GM23338 (cell line): ENCODE data around the gene ANGPT4. TPM values are rescaled to one million over a fixed set of nuclear protein-coding genes. Genes with fewer than 3 reads are reported as not detected.
A peak's percentile ranks its signal among the peaks of the same experiment; 100 is the strongest.

Experiments
- ATAC-seq: fragments of 200-7000 bp; cut with Tn5 transposase; 3 replicates; pipeline ENCODE4 v1.9.1; 2020
- DNase-seq: peaks from one replicate; pipeline ENCODE4 v3.0.0-alpha.2; 2015; ENCODE audit warnings: low spot score
- H2AFZ ChIP-seq: fragments of 200-600 bp; sonication (generic); 2 replicates; pipeline ENCODE4 v1.8.0; 2016; ENCODE audit warnings: antibody characterized with exemption, mild to moderate bottlenecking, moderate library complexity
- H3F3A ChIP-seq: fragments of 200-600 bp; sonication (generic); replicated peaks from 2 replicates; pipeline ENCODE4 v1.8.0; 2017; ENCODE audit warnings: antibody characterized with exemption, mixed run types, low read depth
- H3K27ac ChIP-seq: fragments of 200-600 bp; sonication (generic); 2 replicates; pipeline ENCODE4 v1.6.1; 2016; ENCODE audit warnings: low read depth
- H3K27me3 ChIP-seq: fragments of 200-600 bp; sonication (generic); 2 replicates; pipeline ENCODE4 v1.8.0; 2016; ENCODE audit warnings: mild to moderate bottlenecking, mixed run types, moderate library complexity; ENCODE audit not compliant: insufficient read depth
- H3K36me3 ChIP-seq: fragments of 200-600 bp; sonication (generic); 2 replicates; pipeline ENCODE4 v1.8.0; 2016; ENCODE audit warnings: mild to moderate bottlenecking; ENCODE audit not compliant: insufficient read depth
- H3K4me1 ChIP-seq: fragments of 200-600 bp; sonication (generic); 2 replicates; pipeline ENCODE4 v1.8.0; 2016; ENCODE audit warnings: mild to moderate bottlenecking, moderate library complexity; ENCODE audit not compliant: insufficient read depth
- H3K4me2 ChIP-seq: fragments of 200-600 bp; sonication (generic); 2 replicates; pipeline ENCODE4 v1.7.1; 2017; ENCODE audit warnings: mixed run types
- H3K4me3 ChIP-seq: fragments of 200-600 bp; sonication (generic); 2 replicates; pipeline ENCODE4 v1.6.1; 2016; ENCODE audit warnings: mixed run types
- H3K79me2 ChIP-seq: fragments of 200-600 bp; sonication (generic); replicated peaks from 2 replicates; pipeline ENCODE4 v1.8.0; 2017; ENCODE audit warnings: mild to moderate bottlenecking; ENCODE audit not compliant: insufficient read depth
- H3K9me2 ChIP-seq: fragments of 200-600 bp; sonication (generic); 2 replicates; pipeline ENCODE4 v1.8.0; 2017; ENCODE audit not compliant: insufficient read depth
- H4K20me1 ChIP-seq: fragments of 200-600 bp; sonication (generic); replicated peaks from 2 replicates; pipeline ENCODE4 v1.8.0; 2017; ENCODE audit warnings: mild to moderate bottlenecking; ENCODE audit not compliant: insufficient read depth
- H3K27ac Mint-ChIP-seq: 2 replicates; pipeline ENCODE4 v1.8.0; 2020; ENCODE audit warnings: inconsistent platforms, mild to moderate bottlenecking, moderate library complexity, mixed read lengths
- H3K27me3 Mint-ChIP-seq: 3 replicates; pipeline ENCODE4 v1.8.0; 2022; ENCODE audit warnings: low read depth, mild to moderate bottlenecking, moderate library complexity, mixed read lengths, inconsistent platforms; ENCODE audit not compliant: insufficient read depth, poor library complexity
- H3K36me3 Mint-ChIP-seq: 3 replicates; pipeline ENCODE4 v1.8.0; 2021; ENCODE audit warnings: low read depth, mild to moderate bottlenecking, inconsistent platforms, moderate library complexity, mixed read lengths
- H3K4me1 Mint-ChIP-seq: 3 replicates; pipeline ENCODE4 v1.8.0; 2020; ENCODE audit warnings: mild to moderate bottlenecking, inconsistent platforms, mixed read lengths
- H3K4me3 Mint-ChIP-seq: 3 replicates; pipeline ENCODE4 v1.8.0; 2021; ENCODE audit warnings: moderate library complexity, mild to moderate bottlenecking, inconsistent platforms, mixed read lengths
- H3K9me3 Mint-ChIP-seq: 3 replicates; pipeline ENCODE4 v1.8.0; 2020; ENCODE audit warnings: moderate library complexity, mild to moderate bottlenecking, inconsistent platforms, mixed read lengths
- CREB1 ChIP-seq: fragments of 250-450 bp; sonication (Bioruptor Pico); IDR thresholded peaks from 2 replicates; pipeline ENCODE4 v1.5.0; 2020; ENCODE audit warnings: low read depth, mild to moderate bottlenecking, moderate library complexity
- JUNB ChIP-seq: IDR thresholded peaks from one replicate; pipeline ENCODE4 v1.6.1; 2016; ENCODE audit warnings: antibody characterized with exemption; ENCODE audit not compliant: unreplicated experiment
- NANOG ChIP-seq: IDR thresholded peaks from 2 replicates; pipeline ENCODE4 v1.6.1; 2016; ENCODE audit warnings: antibody characterized with exemption, borderline replicate concordance
- POLR2AphosphoS5 ChIP-seq: IDR thresholded peaks from 2 replicates; pipeline ENCODE4 v1.6.1; 2016; ENCODE audit warnings: antibody characterized with exemption, low read depth
- STAT1 ChIP-seq: IDR thresholded peaks from one replicate; pipeline ENCODE4 v1.6.1; 2016; ENCODE audit warnings: antibody characterized with exemption; ENCODE audit not compliant: unreplicated experiment
- ZNF114 ChIP-seq: fragments of 250-450 bp; sonication (Bioruptor Pico); IDR thresholded peaks from 2 replicates; pipeline ENCODE4 v1.5.0; 2020; ENCODE audit warnings: mild to moderate bottlenecking, moderate library complexity
- polyA plus RNA-seq: library from polyadenylated mRNA; unstranded; fragments of >200 nt; fragmentation: Nextera tagmentation; extraction: Ambion mirVana; gene quantifications from 2 replicates; pipeline ENCODE4 v1.2.1, GENCODE V29; 2016
- total RNA-seq: library from RNA; depleted of rRNA; stranded (reverse); fragments of >200 nt; shearing (Covaris generic); gene quantifications from 2 replicates; pipeline ENCODE4 v1.2.3, GENCODE V29; 2014
- TF ChIP-seq, protein P1 (sequence below), 2 experiments: fragments of 200-600 bp in 1 of 2; sonication (generic) in 1 of 2; conservative IDR thresholded peaks; 2 replicates each; pipeline versions ENCODE4 v1.5.1 to v1.6.1; 2016 to 2017; ENCODE audit warnings: antibody characterized with exemption in 2 of 2, low read depth in 2 of 2, mild to moderate bottlenecking in 2 of 2, moderate library complexity in 1 of 2
- TF ChIP-seq, protein P2 (sequence below): IDR thresholded peaks from 2 replicates; pipeline ENCODE4 v1.6.1; 2016; ENCODE audit warnings: antibody characterized with exemption
- TF ChIP-seq, protein P3 (sequence below): fragments of 250-450 bp; sonication (Bioruptor Pico); IDR thresholded peaks from 2 replicates; pipeline ENCODE4 v1.5.0; 2020; ENCODE audit warnings: mild to moderate bottlenecking, moderate library complexity
- TF ChIP-seq, protein P4 (sequence below): IDR thresholded peaks from one replicate; pipeline ENCODE4 v1.6.1; 2018; ENCODE audit warnings: antibody characterized with exemption; ENCODE audit not compliant: unreplicated experiment

ANGPT4 gene
- total and polyA plus RNA-seq, 2 experiments from 2014 or later, result 0.17 TPM; not detected in 1

DNA sequence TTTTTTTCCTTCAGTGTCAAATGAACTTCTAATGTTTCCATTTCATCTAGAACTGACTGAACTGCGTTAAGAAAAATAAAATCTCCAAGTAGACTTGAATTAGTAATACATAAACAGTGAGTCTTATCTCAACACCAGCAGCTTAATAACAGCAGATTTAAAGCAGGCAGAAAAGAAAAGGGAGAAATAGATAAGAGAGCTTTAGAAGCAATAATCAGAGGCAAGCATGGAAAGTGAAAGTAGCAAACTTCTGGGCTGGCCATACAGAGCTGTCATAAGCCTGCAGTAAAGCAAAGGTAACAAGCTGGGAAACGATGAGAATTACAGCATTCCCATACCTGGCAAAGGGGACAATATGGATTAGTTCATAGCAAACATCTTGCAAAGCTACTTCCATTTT is 16.9 kb upstream of the ANGPT4 start:
- H3K9me2 ChIP-seq, result 0 out of 2 replicates have a peak, but pooled peaks cover 2% of the 10 kb centered on the region
- DNase-seq, result no peak
- H3K4me3 ChIP-seq, result no peak overlapping the region
- TF ChIP-seq NANOG (no peak), ZNF114 (no peak), CREB1 (no peak), POLR2AphosphoS5 (no peak), JUNB (no peak), STAT1 (no peak)
- ATAC-seq, result no peak
- H3K79me2 ChIP-seq, result no peaks in the 10 kb centered on the region
- peaks cover 15% of the 10 kb centered on the region for H3K36me3 ChIP-seq
- no peaks in the 10 kb centered on the region for H4K20me1 ChIP-seq
- peaks cover 3% of the 10 kb centered on the region; the same call in 2 of the 3 replicates for H3K4me1 Mint-ChIP-seq
- no peak overlapping the region for H3K4me2 ChIP-seq
- no peak overlapping the region for H3K27ac ChIP-seq
- no peak overlapping the region for H2AFZ ChIP-seq
- H3K4me3 Mint-ChIP-seq, result no peak overlapping the region
- no peaks in the 10 kb centered on the region for H3K27me3 Mint-ChIP-seq
- H3K4me1 ChIP-seq, result no peaks in the 10 kb centered on the region
- H3K36me3 Mint-ChIP-seq, result peaks cover 13% of the 10 kb centered on the region
- H3K9me3 Mint-ChIP-seq, result peaks cover 49% of the 10 kb centered on the region
- H3K27ac Mint-ChIP-seq, result no peak overlapping the region
- H3F3A ChIP-seq, result no peaks in the 10 kb centered on the region
- no peaks in the 10 kb centered on the region for H3K27me3 ChIP-seq

DNA sequence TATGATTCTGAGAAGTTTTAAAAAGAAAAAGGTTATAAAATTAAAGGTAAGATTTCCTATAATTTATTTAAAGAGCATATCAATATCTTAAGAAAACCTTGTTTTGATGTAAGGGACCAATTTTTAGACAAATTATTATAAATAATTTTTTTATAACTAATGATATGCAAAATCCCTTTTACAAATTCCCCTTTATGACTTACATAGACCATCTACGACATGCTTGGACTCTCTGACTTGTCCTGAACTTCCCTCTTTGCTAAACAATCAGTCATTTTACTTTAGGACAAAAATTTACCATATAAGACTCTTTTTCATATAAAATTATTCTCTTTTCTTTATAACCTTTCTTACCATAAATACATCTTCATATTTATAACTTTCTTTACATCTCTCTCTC is 15.3 kb upstream of the ANGPT4 start:
- Histone ChIP-seq H3K9me2 (0 out of 2 replicates have a peak, but pooled peaks cover 2% of the 10 kb centered on the region), H4K20me1 (no peaks in the 10 kb centered on the region), H3K36me3 (peaks cover 15% of the 10 kb centered on the region), H3K79me2 (no peaks in the 10 kb centered on the region), H3K4me1 (no peaks in the 10 kb centered on the region), H2AFZ (no peak overlapping the region), H3K27ac (no peak overlapping the region), H3K4me2 (no peak overlapping the region), H3K27me3 (no peaks in the 10 kb centered on the region), H3F3A (no peaks in the 10 kb centered on the region), H3K4me3 (no peak overlapping the region)
- no peak overlapping the region for H3K4me3 Mint-ChIP-seq
- peaks cover 53% of the 10 kb centered on the region for H3K9me3 Mint-ChIP-seq
- peaks cover 13% of the 10 kb centered on the region for H3K36me3 Mint-ChIP-seq
- peaks cover 3% of the 10 kb centered on the region; the same call in 2 of the 3 replicates for H3K4me1 Mint-ChIP-seq
- no peaks in the 10 kb centered on the region for H3K27me3 Mint-ChIP-seq
- DNase-seq (peak; percentile 61), ATAC-seq (no peak)
- H3K27ac Mint-ChIP-seq, result no peak overlapping the region
- no peak for TF ChIP-seq ZNF114
- no peak for TF ChIP-seq JUNB
- TF ChIP-seq, protein P1, sequence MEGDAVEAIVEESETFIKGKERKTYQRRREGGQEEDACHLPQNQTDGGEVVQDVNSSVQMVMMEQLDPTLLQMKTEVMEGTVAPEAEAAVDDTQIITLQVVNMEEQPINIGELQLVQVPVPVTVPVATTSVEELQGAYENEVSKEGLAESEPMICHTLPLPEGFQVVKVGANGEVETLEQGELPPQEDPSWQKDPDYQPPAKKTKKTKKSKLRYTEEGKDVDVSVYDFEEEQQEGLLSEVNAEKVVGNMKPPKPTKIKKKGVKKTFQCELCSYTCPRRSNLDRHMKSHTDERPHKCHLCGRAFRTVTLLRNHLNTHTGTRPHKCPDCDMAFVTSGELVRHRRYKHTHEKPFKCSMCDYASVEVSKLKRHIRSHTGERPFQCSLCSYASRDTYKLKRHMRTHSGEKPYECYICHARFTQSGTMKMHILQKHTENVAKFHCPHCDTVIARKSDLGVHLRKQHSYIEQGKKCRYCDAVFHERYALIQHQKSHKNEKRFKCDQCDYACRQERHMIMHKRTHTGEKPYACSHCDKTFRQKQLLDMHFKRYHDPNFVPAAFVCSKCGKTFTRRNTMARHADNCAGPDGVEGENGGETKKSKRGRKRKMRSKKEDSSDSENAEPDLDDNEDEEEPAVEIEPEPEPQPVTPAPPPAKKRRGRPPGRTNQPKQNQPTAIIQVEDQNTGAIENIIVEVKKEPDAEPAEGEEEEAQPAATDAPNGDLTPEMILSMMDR (conservative IDR thresholded peaks at IDR 0.05; ENCODE audit: low read depth in 2 of 2), result no peak
- TF ChIP-seq, protein P2, sequence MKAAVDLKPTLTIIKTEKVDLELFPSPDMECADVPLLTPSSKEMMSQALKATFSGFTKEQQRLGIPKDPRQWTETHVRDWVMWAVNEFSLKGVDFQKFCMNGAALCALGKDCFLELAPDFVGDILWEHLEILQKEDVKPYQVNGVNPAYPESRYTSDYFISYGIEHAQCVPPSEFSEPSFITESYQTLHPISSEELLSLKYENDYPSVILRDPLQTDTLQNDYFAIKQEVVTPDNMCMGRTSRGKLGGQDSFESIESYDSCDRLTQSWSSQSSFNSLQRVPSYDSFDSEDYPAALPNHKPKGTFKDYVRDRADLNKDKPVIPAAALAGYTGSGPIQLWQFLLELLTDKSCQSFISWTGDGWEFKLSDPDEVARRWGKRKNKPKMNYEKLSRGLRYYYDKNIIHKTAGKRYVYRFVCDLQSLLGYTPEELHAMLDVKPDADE, result no peak
- TF ChIP-seq, protein P3, sequence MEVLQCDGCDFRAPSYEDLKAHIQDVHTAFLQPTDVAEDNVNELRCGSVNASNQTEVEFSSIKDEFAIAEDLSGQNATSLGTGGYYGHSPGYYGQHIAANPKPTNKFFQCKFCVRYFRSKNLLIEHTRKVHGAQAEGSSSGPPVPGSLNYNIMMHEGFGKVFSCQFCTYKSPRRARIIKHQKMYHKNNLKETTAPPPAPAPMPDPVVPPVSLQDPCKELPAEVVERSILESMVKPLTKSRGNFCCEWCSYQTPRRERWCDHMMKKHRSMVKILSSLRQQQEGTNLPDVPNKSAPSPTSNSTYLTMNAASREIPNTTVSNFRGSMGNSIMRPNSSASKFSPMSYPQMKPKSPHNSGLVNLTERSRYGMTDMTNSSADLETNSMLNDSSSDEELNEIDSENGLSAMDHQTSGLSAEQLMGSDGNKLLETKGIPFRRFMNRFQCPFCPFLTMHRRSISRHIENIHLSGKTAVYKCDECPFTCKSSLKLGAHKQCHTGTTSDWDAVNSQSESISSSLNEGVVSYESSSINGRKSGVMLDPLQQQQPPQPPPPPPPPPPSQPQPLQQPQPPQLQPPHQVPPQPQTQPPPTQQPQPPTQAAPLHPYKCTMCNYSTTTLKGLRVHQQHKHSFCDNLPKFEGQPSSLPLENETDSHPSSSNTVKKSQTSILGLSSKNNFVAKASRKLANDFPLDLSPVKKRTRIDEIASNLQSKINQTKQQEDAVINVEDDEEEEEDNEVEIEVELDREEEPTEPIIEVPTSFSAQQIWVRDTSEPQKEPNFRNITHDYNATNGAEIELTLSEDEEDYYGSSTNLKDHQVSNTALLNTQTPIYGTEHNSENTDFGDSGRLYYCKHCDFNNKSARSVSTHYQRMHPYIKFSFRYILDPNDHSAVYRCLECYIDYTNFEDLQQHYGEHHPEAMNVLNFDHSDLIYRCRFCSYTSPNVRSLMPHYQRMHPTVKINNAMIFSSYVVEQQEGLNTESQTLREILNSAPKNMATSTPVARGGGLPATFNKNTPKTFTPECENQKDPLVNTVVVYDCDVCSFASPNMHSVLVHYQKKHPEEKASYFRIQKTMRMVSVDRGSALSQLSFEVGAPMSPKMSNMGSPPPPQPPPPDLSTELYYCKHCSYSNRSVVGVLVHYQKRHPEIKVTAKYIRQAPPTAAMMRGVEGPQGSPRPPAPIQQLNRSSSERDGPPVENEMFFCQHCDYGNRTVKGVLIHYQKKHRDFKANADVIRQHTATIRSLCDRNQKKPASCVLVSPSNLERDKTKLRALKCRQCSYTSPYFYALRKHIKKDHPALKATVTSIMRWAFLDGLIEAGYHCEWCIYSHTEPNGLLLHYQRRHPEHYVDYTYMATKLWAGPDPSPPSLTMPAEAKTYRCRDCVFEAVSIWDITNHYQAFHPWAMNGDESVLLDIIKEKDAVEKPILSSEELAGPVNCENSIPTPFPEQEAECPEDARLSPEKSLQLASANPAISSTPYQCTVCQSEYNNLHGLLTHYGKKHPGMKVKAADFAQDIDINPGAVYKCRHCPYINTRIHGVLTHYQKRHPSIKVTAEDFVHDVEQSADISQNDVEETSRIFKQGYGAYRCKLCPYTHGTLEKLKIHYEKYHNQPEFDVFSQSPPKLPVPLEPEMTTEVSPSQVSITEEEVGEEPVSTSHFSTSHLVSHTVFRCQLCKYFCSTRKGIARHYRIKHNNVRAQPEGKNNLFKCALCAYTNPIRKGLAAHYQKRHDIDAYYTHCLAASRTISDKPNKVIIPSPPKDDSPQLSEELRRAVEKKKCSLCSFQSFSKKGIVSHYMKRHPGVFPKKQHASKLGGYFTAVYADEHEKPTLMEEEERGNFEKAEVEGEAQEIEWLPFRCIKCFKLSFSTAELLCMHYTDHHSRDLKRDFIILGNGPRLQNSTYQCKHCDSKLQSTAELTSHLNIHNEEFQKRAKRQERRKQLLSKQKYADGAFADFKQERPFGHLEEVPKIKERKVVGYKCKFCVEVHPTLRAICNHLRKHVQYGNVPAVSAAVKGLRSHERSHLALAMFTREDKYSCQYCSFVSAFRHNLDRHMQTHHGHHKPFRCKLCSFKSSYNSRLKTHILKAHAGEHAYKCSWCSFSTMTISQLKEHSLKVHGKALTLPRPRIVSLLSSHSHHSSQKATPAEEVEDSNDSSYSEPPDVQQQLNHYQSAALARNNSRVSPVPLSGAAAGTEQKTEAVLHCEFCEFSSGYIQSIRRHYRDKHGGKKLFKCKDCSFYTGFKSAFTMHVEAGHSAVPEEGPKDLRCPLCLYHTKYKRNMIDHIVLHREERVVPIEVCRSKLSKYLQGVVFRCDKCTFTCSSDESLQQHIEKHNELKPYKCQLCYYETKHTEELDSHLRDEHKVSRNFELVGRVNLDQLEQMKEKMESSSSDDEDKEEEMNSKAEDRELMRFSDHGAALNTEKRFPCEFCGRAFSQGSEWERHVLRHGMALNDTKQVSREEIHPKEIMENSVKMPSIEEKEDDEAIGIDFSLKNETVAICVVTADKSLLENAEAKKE, result no peak
- TF ChIP-seq NANOG, result no peak
- no peak for TF ChIP-seq POLR2AphosphoS5
- TF ChIP-seq, protein P4, sequence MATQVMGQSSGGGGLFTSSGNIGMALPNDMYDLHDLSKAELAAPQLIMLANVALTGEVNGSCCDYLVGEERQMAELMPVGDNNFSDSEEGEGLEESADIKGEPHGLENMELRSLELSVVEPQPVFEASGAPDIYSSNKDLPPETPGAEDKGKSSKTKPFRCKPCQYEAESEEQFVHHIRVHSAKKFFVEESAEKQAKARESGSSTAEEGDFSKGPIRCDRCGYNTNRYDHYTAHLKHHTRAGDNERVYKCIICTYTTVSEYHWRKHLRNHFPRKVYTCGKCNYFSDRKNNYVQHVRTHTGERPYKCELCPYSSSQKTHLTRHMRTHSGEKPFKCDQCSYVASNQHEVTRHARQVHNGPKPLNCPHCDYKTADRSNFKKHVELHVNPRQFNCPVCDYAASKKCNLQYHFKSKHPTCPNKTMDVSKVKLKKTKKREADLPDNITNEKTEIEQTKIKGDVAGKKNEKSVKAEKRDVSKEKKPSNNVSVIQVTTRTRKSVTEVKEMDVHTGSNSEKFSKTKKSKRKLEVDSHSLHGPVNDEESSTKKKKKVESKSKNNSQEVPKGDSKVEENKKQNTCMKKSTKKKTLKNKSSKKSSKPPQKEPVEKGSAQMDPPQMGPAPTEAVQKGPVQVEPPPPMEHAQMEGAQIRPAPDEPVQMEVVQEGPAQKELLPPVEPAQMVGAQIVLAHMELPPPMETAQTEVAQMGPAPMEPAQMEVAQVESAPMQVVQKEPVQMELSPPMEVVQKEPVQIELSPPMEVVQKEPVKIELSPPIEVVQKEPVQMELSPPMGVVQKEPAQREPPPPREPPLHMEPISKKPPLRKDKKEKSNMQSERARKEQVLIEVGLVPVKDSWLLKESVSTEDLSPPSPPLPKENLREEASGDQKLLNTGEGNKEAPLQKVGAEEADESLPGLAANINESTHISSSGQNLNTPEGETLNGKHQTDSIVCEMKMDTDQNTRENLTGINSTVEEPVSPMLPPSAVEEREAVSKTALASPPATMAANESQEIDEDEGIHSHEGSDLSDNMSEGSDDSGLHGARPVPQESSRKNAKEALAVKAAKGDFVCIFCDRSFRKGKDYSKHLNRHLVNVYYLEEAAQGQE, result no peak
